ENCODE measurements around the gene SUPT3H. TPM values are rescaled to one million over a fixed set of nuclear protein-coding genes. Genes with fewer than 3 reads are reported as not detected.

The SUPT3H gene
- total and polyA plus RNA-seq, 2 of the 8 experiments (the other 6 are each of a cell fraction or from before 2014, with no cell fraction given), result 18.8 to 23.0 TPM

DNA sequence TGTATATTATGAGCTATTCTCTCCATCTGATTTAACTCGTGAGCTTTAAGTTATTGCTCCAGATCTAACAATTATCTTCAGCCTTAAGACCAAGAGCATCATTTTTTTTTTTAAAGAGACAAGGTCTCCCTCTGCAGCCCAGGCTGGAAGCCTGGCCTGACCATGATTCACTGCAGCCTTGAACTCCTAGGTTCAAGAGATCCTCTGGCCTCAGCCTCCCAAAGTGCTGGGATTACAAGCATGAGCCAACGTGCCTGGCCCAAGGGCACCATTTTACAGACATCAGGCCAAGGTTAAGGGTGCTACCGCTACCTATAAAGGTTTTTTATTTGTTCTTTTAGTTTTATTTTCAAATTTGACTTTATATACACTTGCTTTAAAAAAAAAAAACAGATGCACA lies 2.3 kb downstream of the SUPT3H start (continued):
- no peak for TF ChIP-seq CHD7 (IDR thresholded peaks at IDR 0.05; ENCODE audit: insufficient replicate concordance, low read length)
- TF ChIP-seq HDAC2 (IDR thresholded peaks at IDR 0.05; ENCODE audit: borderline replicate concordance in 1 of 2, low read depth in 2 of 2, low read length in 2 of 2), result no peak
- no peak for TF ChIP-seq SIX5 (IDR thresholded peaks at IDR 0.05; ENCODE audit: low read depth, low read length)
